Measurements from ENCODE around the gene CD226.

- no peak for TF ChIP-seq HOMEZ (CRISPR knock-in tag; IDR thresholded peaks at IDR 0.05; ENCODE audit: low read depth)
- TF ChIP-seq NR2C2 (CRISPR knock-in tag; IDR thresholded peaks at IDR 0.05; ENCODE audit: borderline replicate concordance) = no peak
- TF ChIP-seq NFYB (CRISPR knock-in tag; IDR thresholded peaks at IDR 0.05) = no peak
- no peak for TF ChIP-seq FOXP1 (IDR thresholded peaks at IDR 0.05)
- TF ChIP-seq FOXP1 (CRISPR knock-in tag; IDR thresholded peaks at IDR 0.05) = no peak
- TF ChIP-seq GMEB2 (CRISPR knock-in tag; IDR thresholded peaks at IDR 0.05; ENCODE audit: low read depth) = no peak
These were observed 73.6 kb downstream of the CD226 start for GRCh38 chr18:69874058-69874457.
